Measurements from ENCODE around the gene DIP2C. TPM values are rescaled to one million over a fixed set of nuclear protein-coding genes. Genes with fewer than 3 reads are reported as not detected.

The DIP2C gene
- total RNA-seq, 1 donor = 0.27 TPM

- no peak for DNase-seq (ENCODE audit: low read depth in 2 of 3, low spot score in 2 of 3)
These were observed 298.9 kb downstream of the DIP2C start for GRCh38 chr10:390449-391100.

- DNase-seq (ENCODE audit: low read depth in 2 of 3, low spot score in 2 of 3) = no peak
These were observed 299.5 kb downstream of the DIP2C start for GRCh38 chr10:389836-390448.

GRCh38 chr10:389261-389790, 300.1 kb downstream of the DIP2C start:
- DNase-seq (ENCODE audit: low read depth in 2 of 3, low spot score in 2 of 3) = no peak

GRCh38 chr10:388661-389045, 300.8 kb downstream of the DIP2C start:
- DNase-seq (ENCODE audit: low read depth in 2 of 3, low spot score in 2 of 3) = no peak

GRCh38 chr10:387909-388660, 301.4 kb downstream of the DIP2C start:
- DNase-seq (ENCODE audit: low read depth in 2 of 3, low spot score in 2 of 3) = no peak

GRCh38 chr10:387593-387891, 301.9 kb downstream of the DIP2C start:
- DNase-seq (ENCODE audit: low read depth in 2 of 3, low spot score in 2 of 3) = no peak

- no peak for DNase-seq (ENCODE audit: low read depth in 2 of 3, low spot score in 2 of 3)
These were observed 302.5 kb downstream of the DIP2C start for GRCh38 chr10:386771-387592.

- no peak for DNase-seq (ENCODE audit: low read depth in 2 of 3, low spot score in 2 of 3)
These were observed 303.7 kb downstream of the DIP2C start for GRCh38 chr10:385571-386300.

- DNase-seq (ENCODE audit: low read depth in 2 of 3, low spot score in 2 of 3) = no peak
These were observed 304.7 kb downstream of the DIP2C start for GRCh38 chr10:384538-385305.

GRCh38 chr10:383519-383918, 305.9 kb downstream of the DIP2C start:
- DNase-seq (ENCODE audit: low read depth in 2 of 3, low spot score in 2 of 3) = no peak

- DNase-seq (ENCODE audit: low read depth in 2 of 3, low spot score in 2 of 3) = no peak
These were observed 307.7 kb downstream of the DIP2C start for GRCh38 chr10:381805-382204.

GRCh38 chr10:381346-381745, 308.1 kb downstream of the DIP2C start:
- no peak for DNase-seq (ENCODE audit: low read depth in 2 of 3, low spot score in 2 of 3)

- DNase-seq (ENCODE audit: low read depth in 2 of 3, low spot score in 2 of 3) = no peak
These were observed 309.0 kb downstream of the DIP2C start for GRCh38 chr10:380313-380940.

GRCh38 chr10:378930-379704, 310.4 kb downstream of the DIP2C start:
- DNase-seq (ENCODE audit: low read depth in 2 of 3, low spot score in 2 of 3) = no peak

GRCh38 chr10:378230-378929, 311.1 kb downstream of the DIP2C start:
- DNase-seq (ENCODE audit: low read depth in 2 of 3, low spot score in 2 of 3) = no peak

GRCh38 chr10:377228-377627, 312.2 kb downstream of the DIP2C start:
- DNase-seq (ENCODE audit: low read depth in 2 of 3, low spot score in 2 of 3) = no peak

- DNase-seq (ENCODE audit: low read depth in 2 of 3, low spot score in 2 of 3) = no peak
These were observed 313.5 kb downstream of the DIP2C start for GRCh38 chr10:375815-376505.

Measured in hematopoietic multipotent progenitor cell (in vitro differentiated cells).